HG03039 (cell line): ENCODE results near the gene AQP12B.

Experiments used
- ATAC-seq: cut with Tn5 transposase; IDR thresholded peaks from one replicate; pipeline ENCODE4 v1.9.1; 2021; ENCODE audit warnings: mild to moderate bottlenecking, moderate library complexity; ENCODE audit not compliant: unreplicated experiment

Gene AQP12B

GRCh38 chr2:240717681-240718581, 35.2 kb upstream of the AQP12B start:
- no peak for ATAC-seq

GRCh38 chr2:240717181-240717641, 34.5 kb upstream of the AQP12B start:
- ATAC-seq = no peak

- no peak for ATAC-seq
Measured at GRCh38 chr2:240716130-240716798, 33.6 kb upstream of the AQP12B start.

GRCh38 chr2:240714747-240715725, 32.4 kb upstream of the AQP12B start:
- ATAC-seq = no peak

GRCh38 chr2:240713928-240714746, 31.5 kb upstream of the AQP12B start:
- ATAC-seq = no peak

- ATAC-seq = no peak
Measured at GRCh38 chr2:240713071-240713927, 30.6 kb upstream of the AQP12B start.

GRCh38 chr2:240712121-240712520, 29.4 kb upstream of the AQP12B start:
- ATAC-seq = no peak

GRCh38 chr2:240711701-240712100, 29.0 kb upstream of the AQP12B start:
- ATAC-seq = no peak

- no peak for ATAC-seq
Measured at GRCh38 chr2:240711296-240711695, 28.6 kb upstream of the AQP12B start.

- ATAC-seq = no peak
Measured at GRCh38 chr2:240708457-240708856, 25.8 kb upstream of the AQP12B start.

- ATAC-seq = no peak
Measured at GRCh38 chr2:240707821-240708220, 25.1 kb upstream of the AQP12B start.

- ATAC-seq = no peak
Measured at GRCh38 chr2:240707043-240707756, 24.5 kb upstream of the AQP12B start.

GRCh38 chr2:240705204-240705791, 22.6 kb upstream of the AQP12B start:
- ATAC-seq = no peak

GRCh38 chr2:240704651-240705050, 22.0 kb upstream of the AQP12B start:
- ATAC-seq = no peak

- no peak for ATAC-seq
Measured at GRCh38 chr2:240703417-240704341, 21.0 kb upstream of the AQP12B start.

GRCh38 chr2:240702640-240703011, 19.9 kb upstream of the AQP12B start:
- no peak for ATAC-seq
